RPMI7951 (cell line): ENCODE data around the gene GLT1D1. TPM values are rescaled to one million over a fixed set of nuclear protein-coding genes. Genes with fewer than 3 reads are reported as not detected.
A peak's percentile ranks its signal among the peaks of the same experiment; 100 is the strongest.
"Not testable (repeated sequence)": the region's sequence is repeated elsewhere in the genome, so short reads cannot be mapped to it uniquely, and the experiment has no call there.

ENCODE experiments used
- DNase-seq: peaks from one replicate; pipeline ENCODE4 v3.0.0-alpha.2; 2012; ENCODE audit warnings: low read depth
- total RNA-seq: library from RNA; depleted of rRNA; stranded (reverse); fragments of >200 nt; shearing (Covaris generic); gene quantifications from 2 replicates; pipeline ENCODE4 v1.2.3, GENCODE V29; 2014

GLT1D1 gene
- total RNA-seq, 1 experiment from 2014 or later = not detected

DNA sequence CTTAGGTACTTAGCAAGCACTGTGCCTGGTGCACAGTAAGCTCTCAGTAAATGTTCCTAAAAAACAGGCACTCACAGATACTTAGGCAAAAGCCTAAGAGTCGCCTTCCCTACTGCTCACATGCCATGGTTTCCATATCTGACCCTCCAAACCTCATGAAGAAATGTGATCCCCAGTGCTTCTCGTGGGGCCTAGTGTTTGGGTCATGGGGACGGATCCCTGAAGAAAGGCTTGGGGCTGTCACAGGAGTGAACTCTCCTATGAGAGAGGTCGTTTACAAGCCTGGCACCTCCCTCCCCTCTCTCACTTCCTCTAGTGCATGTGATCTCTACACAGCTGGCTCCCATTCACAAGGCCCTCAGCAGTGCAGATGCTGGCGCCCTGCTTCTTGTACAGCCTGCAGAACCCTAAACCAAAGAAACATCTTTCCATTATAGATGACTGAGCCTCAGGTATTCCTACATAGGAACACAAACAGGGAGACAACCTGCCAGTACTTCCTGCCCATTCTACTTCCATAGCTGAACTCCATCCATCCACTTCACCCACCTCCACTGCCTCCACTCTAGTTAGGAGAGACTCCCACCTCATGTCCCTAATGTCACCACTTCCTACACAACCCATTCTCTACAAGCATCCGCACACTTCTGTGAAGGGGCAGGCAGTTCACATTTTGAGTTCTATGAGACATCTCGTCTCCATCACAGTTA lies 32.4 kb upstream of the GLT1D1 start:
- DNase-seq = no peak

DNA sequence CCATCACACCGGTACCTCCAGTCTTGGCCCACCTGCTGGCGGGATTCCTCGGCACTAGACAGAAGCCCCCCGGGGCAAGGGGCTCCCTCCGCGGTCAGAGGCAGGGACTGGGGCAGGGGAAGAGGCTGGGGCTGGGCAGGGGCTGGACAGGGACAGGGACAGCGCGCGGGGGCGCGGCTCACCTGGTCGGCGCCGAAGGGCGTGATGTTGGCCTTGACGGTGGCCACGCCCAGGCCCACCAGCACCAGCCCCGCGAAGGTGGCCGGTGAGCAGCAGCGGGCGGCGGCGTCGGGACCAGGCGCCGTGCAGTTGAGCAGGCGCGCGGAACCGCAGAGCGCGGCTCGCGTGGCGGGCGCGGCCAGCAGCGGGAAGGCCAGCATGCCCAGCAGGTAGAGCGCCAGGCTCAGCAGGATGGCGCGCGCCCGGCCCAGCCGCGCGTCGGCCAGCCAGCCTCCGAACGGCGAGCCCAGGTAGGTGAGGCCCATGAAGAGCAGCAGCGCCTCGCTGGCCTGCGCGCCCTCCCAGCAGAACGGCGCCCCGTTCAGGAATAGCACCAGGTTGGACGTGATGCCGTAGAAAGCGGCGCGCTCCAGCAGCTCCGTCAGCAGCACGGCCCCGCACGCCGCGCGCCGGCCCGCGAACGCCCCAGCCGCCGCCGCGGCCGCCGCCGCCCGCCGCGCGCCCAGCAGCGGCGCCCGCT lies 29.9 kb upstream of the GLT1D1 start:
- DNase-seq = no peak

DNA sequence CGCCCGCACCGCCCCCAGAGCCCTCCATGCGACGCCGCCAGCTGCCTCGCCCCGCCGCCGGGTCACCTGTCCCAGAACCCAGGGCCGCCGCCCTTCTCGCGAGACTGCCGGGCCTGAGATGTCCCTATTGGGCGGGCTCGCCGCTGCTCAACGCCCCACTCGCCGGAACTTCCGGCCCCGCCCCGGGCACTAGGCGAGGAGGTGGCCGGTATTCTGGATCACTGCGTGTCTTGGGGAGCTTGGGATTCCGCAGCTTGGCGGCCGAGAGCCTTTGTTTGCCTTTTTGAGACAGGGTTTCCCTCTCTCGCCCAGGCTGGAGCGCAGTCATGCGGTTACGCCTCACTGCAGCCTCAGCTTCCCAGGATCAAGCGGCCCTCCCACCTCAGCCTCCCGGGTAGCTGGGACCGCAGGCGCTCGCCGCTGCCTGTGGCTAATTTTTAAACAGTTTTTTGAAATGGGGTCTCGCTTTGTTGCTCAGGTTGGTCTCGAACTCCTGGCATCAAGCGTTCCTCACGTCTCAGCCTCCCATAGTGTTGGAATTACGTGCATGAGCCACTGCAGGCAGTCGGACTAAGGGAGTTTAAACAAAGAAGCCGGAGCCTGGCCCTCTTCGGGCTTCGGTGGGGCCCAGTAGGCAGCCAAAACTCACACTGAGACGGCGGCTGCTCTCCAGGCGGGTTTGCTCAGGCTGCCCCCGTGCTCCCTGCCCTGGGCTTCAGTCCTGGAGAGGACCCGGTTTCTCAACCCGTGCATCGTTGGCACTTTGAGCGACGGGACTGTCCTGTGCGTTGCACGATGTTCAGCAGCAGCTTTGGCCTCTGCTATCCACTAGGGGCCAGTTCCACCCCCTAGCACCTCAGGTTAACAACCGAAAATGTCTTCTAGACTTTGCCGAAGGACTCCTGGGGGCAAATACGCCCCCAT lies 29.1 kb upstream of the GLT1D1 start, which contains the start of gene SLC15A4:
Gene SLC15A4, minus strand, starts transcription at position 43 of the 924 bp plus-strand sequence. Its CDS starts 15 bp downstream, at position 28.
- DNase-seq = peak; percentile 89

DNA sequence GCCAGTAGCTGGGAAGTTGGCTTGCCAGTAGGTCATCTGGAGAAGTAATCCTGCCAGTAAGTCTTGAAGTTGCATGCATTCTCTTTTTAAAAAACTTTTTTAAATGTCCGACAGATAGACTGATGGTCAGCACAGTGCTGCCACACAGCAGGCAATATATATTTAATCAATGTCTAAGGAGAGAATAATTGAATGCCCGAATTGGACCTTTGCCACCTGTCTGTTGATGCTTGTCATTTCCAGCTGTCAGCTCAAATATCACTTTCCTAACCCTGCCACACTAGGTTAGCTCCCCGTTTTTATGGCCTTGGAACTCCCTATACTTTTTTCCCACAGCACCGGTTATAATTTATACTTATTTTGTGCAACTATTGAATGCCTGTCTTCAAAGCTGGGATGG lies 27.4 kb upstream of the GLT1D1 start:
- no peak for DNase-seq

DNA sequence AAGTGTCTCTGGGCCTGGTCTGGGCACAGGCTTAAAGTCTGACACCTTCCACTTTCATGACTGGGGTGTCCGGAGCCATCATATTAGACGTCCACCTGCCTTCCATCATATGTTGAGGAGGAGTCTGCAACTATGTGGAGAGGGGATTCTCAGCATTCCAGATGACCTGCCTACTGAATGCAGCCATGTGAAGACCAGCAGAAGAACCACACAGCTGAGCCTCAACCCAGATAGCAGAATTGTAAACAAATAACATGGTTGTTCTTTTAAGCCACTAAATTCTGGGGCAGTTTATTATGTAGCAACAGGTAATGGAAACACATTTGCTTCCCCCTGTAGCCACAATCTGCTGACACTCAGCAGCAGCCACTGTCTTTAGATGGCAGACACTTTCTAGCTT lies 25.6 kb upstream of the GLT1D1 start:
- DNase-seq = no peak

DNA sequence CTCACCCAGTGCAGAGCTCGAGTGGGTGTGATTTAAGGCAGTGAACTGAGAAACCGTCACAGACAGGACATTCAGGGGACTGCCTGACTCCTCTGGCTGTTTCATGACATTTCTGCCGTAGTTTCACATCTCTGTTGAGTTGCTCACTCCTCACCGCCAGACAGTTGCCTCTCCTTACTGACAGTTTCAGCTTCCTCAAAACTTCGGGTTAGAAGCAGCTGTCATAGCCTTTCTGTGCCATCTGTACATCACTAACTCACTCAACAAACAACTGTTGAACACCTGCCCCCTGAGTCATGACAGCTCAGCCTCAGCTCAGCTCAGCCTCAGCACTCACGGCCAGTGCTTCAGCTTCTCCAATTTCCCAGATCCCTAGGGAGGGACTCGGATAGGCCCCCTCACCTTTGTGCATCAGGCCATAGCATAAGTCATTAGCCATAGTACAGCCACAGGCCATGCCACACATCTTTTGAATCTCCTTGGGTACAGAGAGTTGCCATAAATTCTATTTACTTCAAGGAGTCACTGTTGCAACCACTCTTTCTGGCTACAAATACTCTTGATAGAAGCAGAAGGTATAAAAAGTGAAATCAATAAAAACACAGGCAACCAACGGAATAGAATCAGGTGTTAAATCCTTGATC lies 23.3 kb upstream of the GLT1D1 start:
- DNase-seq = no peak

DNA sequence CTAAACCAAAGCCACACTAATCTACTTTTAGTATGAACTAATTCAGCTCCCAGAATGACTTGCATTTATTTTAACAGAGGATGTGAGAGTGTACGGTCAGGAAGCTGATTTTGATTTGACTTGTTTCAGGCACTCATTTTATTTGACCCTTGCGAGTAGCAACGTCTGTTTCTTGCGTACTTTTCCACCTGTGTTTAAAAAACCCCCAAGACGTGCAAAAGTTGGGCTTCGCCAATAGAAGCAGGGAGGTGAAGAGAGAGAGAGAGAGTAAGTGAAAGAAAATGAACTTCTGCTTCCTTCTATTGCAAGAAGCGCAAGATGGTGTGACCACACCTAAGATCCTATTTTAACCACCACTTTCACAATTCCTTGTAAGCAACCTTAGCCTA lies 22.8 kb upstream of the GLT1D1 start:
- DNase-seq = no peak

DNA sequence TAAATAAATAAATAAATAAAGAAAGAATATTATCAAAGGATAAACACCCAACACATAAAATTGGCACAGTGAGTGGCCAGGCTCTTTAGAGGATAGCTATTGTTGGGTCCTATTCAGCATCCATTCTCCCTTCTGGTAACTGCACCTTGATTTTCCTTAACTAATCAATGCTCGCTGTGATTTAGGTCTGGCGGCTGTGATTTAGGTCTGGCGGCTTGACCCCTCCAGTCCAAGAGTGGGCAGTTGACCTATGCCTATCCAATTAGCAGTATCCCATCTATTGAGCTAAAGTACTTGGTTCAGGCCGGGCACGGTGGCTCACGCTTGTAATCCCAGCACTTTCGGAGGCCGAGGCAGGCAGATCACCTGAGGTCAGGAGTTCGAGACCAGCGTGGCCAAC lies 19.9 kb upstream of the GLT1D1 start:
- DNase-seq = no peak

DNA sequence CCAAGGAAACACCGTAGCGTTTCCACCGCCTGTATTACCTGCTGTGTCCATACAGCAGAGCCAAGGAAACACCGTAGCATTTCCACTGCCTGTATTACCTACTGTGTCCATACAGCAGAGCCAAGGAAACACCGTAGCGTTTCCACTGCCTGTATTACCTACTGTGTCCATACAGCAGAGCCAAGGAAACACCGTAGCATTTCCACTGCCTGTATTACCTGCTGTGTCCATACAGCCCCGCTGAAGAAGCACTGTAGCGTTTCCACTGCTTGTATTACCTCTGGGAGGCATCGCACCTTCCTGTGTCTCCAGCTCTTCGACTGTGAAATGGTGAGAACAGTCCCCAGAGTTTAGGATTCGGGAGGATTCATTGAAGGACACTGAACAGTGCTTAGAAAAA lies 13.4 kb upstream of the GLT1D1 start:
- not testable (repeated sequence) for DNase-seq

DNA sequence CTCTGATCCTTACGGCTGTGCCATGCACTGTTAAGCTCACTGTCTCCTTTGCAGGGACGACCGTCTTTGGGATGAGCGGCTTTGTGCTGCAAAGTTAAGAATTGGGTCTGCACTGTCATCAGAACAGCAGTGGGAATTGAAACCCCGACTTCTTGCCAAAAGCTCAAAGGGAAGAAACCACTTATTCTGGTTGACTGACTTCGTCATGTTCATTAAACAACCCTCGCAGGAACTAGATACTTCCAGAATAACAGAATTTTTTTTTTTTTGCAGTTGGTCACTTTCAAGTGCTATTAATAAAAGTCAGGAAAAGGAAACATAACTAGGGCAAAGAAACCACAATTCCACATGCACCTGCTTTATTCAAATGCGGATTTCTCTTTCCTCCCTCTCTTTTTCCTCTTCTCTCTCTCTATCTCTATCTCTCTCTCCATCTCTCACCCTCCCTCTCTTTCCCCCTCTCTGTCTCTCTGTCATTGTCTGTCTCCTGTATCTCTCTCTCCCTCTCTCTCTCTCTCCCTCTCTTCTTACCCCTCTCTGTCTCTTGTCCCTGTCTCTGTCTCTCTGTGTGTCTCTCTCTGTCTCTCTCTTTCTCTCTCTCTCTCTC lies 12.3 kb upstream of the GLT1D1 start:
- peak; percentile 6 for DNase-seq

DNA sequence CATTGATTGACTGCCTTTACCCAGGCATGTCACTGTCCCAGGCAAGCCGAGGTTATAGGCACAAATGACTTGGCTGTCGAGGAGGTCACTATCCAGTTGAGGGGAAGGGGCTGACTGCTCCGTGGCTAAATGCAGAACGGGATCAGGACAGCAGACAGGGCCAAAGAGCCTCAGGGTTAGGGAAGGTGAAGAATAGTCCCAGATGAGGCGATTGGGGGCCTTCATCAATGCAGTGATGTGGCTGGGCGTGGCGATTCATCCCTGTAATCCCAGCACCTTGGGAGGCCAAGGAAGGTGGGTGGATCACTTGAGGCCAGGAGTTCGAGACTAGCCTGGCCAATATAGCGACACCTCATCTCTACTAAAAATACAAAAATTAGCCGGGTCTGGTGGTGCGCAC lies 10.7 kb upstream of the GLT1D1 start:
- no peak for DNase-seq

DNA sequence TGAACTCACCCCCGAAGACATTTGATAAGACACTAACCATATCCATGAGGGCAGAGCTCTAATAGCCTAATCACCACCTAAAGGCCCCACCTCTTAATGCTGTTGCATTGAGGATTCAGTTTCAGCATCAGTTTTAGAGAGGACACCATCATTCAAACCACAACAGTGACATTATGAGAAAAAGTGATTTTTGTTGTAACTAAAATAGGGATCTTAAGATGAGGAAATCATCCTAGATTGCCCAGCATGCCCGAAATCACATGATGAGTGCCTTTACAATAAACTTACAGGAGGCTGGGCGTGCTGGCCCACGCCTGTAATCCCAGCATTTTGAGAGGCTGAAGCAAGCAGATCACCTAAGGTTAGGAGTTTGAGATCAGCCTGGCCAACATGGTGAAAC lies 9.7 kb upstream of the GLT1D1 start:
- no peak for DNase-seq

DNA sequence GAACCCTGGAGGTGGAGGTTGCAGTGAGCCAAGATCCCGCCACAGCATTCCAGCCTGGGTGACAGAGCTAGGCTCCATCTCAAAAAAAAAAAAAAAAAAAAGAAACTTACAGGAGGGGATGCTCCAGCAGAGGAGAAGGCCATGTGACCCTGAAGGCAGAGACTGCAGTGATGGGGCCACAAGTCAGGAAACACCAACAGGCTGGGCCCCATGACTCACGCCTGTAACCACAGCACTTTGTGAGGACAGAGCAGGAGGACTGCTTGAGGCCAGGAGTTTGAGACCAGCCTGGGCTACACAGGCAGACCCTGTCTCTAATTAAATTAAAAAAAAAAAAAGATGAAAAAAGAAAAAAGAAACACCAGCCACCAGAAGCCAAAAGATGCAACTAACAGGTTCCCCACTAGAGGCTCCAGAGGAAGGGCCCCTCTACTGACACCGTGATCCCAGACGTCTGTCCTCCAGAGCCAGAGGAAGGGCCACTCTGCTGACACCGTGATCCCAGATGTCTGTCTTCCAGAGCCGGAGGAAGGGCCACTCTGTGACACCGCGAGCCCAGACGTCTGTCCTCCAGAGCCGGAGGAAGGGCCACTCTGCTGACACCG lies 9.1 kb upstream of the GLT1D1 start:
- DNase-seq = peak; percentile 10

DNA sequence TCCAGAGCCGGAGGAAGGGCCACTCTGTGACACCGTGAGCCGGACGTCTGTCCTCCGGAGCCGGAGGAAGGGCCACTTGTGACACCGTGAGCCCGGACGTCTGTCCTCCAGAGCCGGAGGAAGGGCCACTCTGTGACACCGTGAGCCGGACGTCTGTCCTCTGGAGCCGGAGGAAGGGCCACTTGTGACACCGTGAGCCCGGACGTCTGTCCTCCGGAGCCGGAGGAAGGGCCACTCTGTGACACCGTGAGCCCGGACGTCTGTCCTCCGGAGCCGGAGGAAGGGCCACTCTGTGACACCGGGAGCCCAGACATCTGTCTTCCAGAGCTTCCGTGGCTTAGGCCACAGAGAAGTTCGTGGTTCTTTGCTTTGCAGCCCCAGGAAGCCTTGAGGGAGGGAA lies 6.6 kb upstream of the GLT1D1 start:
- not testable (repeated sequence) for DNase-seq

DNA sequence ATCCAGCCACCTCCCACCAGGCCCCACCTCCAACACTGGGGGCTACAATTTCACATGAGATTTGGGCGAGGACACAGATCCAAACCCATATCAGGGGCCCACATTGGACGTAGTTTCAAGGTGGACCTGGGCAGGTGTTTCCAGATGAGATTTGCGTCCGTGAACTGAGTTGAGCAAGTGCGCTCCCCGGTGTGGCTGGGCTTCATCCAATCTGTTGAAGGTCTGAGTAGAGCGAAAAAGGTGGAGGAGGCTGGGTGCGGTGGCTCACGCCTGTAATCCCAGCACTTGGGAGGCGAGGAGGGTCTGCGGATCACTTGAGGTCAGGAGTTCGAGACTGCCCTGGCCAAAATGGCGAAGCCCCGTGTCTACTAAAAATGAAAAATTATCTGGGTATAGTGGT lies 4.9 kb upstream of the GLT1D1 start:
- no peak for DNase-seq

DNA sequence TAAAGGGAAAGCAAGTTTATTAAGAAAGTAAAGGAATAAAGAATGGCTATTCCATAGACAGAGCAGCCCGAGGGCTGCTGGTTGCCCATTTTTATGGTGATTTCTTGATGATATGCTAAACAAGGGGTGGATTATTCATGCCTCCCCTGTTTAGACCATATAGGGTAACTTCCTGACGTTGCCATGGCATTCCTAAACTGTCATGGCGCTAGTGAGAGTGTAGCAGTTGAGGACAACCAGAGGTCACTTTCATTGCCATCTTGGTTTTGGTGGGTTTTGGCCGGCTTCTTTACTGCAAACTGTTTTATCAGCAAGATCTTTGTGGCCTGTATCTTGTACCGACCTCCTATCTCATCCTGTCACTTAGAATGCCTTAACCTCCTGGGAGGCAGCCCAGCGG lies 3.5 kb upstream of the GLT1D1 start:
- not testable (repeated sequence) for DNase-seq

DNA sequence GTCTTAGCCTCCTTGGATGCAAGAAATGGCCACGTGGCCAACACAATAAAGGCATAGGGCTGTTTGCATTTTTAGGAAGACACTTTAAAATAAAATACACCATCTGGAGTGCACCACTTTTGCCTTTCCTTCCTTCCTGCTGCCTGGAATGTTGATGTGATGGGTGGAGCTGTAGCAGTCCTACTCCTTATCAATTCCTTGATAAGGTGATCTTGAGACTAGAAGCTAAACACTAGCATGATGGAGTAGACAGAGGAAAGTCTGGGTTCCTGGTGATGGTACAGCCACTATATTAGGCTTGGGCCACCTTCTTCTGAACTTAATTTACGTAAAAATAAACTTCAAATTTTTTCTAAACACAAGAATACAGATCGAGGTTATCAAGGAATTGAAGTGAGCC lies 2.9 kb upstream of the GLT1D1 start:
- no peak for DNase-seq

DNA sequence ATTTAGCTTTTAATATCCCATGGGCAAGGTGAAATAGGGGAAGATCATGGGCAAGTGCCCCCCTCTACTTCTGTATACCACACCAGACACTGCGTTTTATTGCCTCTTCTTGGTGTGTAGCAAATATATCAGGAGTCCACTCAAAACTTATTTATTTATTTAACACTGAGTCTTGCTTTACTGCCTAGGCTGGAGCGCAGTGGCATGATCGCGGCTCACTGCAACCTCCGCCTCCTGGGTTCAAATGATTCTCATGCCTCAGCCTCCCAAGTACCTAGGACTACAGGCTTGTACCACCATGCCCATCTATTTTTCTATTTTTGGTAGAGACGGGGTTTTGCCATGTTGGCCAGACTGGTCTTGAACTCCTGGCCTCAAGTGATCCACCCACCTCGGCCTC lies 1.8 kb upstream of the GLT1D1 start:
- not testable (repeated sequence) for DNase-seq

DNA sequence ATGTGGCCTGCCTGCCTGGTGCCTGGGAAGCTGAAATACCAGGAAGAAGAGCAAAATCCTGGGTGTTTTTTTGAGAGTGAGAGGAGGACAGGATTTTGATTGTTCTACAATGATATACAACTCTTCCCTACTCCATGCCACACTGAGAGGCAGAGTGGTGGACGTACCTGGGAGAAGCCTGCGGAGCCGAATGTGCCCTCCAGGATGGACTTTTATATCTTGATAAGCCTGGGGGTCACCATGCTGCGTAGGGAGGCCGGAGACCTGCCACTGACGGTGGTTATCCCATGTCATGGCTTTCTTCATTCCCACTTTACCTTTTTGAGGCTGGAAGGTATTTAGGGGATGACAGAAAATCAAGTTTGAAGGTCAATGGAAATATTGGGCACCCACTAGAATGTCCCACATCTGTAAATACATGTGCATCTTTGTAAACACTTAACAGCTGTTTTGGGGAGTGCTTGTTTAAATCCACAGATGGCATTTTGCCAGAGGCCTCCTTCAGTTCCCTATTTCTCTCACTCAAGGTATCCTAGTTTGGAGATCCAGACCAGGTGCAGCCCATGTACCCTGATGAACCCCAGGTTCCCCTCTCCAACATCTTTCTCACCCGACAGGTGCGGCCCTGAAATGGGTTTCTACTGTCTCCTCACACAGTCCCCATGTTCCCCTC lies 1.1 kb upstream of the GLT1D1 start:
- DNase-seq = no peak

DNA sequence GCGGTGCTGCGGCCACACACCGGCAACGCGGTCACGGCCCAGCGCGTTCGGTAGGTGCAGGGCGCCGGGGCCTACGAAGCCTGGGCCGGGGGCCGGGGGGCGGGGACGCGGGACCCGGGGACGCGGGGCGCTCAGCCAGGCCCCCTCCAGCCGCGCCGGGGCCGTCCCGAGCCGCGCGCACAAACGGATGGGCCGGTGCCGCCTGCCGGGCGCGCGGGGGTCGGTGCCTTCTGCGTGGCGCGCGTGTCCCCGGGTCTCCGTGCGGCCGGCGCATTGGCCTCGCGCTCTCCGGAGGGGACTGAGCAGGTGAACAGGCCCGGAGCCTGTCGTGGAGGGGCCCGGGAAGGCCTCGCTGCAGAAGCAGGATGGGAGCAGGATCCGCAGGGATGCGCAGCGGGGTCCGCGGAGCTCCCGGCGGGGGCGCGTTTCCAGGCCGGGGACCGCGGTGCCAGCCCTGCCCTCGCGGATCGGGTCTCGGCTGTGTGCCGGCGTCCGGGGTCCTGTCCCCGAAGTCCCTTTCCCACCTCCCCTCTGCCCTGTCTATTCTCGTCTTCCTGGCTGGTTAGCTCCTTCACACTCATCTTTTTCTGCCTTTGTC lies 421 bp downstream of the GLT1D1 start:
- no peak for DNase-seq
